Fibroblast of villous mesenchyme (primary cell): ENCODE data around the gene VCP. TPM values are rescaled to one million over a fixed set of nuclear protein-coding genes. Genes with fewer than 3 reads are reported as not detected.

Experiments used
- DNase-seq: peaks from one replicate; pipeline ENCODE4 v3.0.0-alpha.2; 2010; ENCODE audit warnings: low read depth
- H3K4me3 ChIP-seq: 2 replicates; pipeline ENCODE4 v1.5.1; 2011; ENCODE audit warnings: low read depth, mild to moderate bottlenecking, low read length
- CTCF ChIP-seq: IDR thresholded peaks from 2 replicates; pipeline ENCODE4 v1.5.1; 2012; ENCODE audit warnings: low read depth, mild to moderate bottlenecking, low read length; ENCODE audit not compliant: insufficient read depth
- total RNA-seq: library from RNA; depleted of rRNA; stranded (reverse); fragments of >200 nt; gene quantifications from 2 replicates; pipeline ENCODE4 v1.2.3, GENCODE V29; 2012

VCP gene
- total RNA-seq, 1 donor: 351 TPM

GRCh38 chr9:35089434-35089833, 17.0 kb upstream of the VCP start:
- no peak overlapping the region for H3K4me3 ChIP-seq
- TF ChIP-seq CTCF: no peak
- no peak for DNase-seq

GRCh38 chr9:35085078-35085477, 12.7 kb upstream of the VCP start:
- H3K4me3 ChIP-seq: no peak overlapping the region
- no peak for TF ChIP-seq CTCF
- DNase-seq: no peak

- no peak for TF ChIP-seq CTCF
- H3K4me3 ChIP-seq: peak within 1 kb of the TSS; percentile 80
- DNase-seq: peak; percentile 92
Observed at GRCh38 chr9:35079426-35080341, 7.3 kb upstream of the VCP start, which contains the start of gene FANCG. FANCG (minus strand) TSS chr9:35079942; CDS start chr9:35079524, 418 bp downstream.

- peak overlapping the region; percentile 80 for H3K4me3 ChIP-seq
- DNase-seq: no peak
- no peak for TF ChIP-seq CTCF
Observed at GRCh38 chr9:35079041-35079425, 6.6 kb upstream of the VCP start.

GRCh38 chr9:35078066-35078465, 5.6 kb upstream of the VCP start:
- no peak for TF ChIP-seq CTCF
- H3K4me3 ChIP-seq: no peak overlapping the region
- no peak for DNase-seq

GRCh38 chr9:35076848-35077247, 4.4 kb upstream of the VCP start:
- no peak for TF ChIP-seq CTCF

More at GRCh38 chr9:35076848-35077247, 4.4 kb upstream of the VCP start:
- no peak overlapping the region for H3K4me3 ChIP-seq
- no peak for DNase-seq
